ENCODE results near the gene MED13L. TPM values are rescaled to one million over a fixed set of nuclear protein-coding genes. Genes with fewer than 3 reads are reported as not detected.

MED13L gene
- total RNA-seq, 4 donors from 2014 or later: 153 to 251 (median 194) TPM

- ATAC-seq (ENCODE audit: low FRiP score): peak; percentile 76
- no peak for DNase-seq (ENCODE audit: low spot score)
- TF ChIP-seq CTCF (IDR thresholded peaks at IDR 0.05): no peak
These were observed 112.5 kb downstream of the MED13L start for GRCh38 chr12:116165036-116165425.

GRCh38 chr12:116164250-116165035, 113.0 kb downstream of the MED13L start:
- DNase-seq (ENCODE audit: low spot score) (no peak), ATAC-seq (ENCODE audit: low FRiP score) (no peak)
- TF ChIP-seq CTCF (IDR thresholded peaks at IDR 0.05): no peak

- TF ChIP-seq CTCF (IDR thresholded peaks at IDR 0.05): no peak
- DNase-seq (ENCODE audit: low spot score) (no peak), ATAC-seq (ENCODE audit: low FRiP score) (no peak)
These were observed 115.4 kb downstream of the MED13L start for GRCh38 chr12:116162071-116162470.

GRCh38 chr12:116161588-116161987, 115.9 kb downstream of the MED13L start:
- TF ChIP-seq CTCF (IDR thresholded peaks at IDR 0.05): no peak
- ATAC-seq (ENCODE audit: low FRiP score): no peak

GRCh38 chr12:116160883-116161458, 116.5 kb downstream of the MED13L start:
- no peak for TF ChIP-seq CTCF (IDR thresholded peaks at IDR 0.05)
- ATAC-seq (ENCODE audit: low FRiP score): no peak
- DNase-seq (ENCODE audit: low spot score): no peak

More at GRCh38 chr12:116161588-116161987, 115.9 kb downstream of the MED13L start:
- no peak for DNase-seq (ENCODE audit: low spot score)

GRCh38 chr12:116160231-116160630, 117.3 kb downstream of the MED13L start:
- no peak for ATAC-seq (ENCODE audit: low FRiP score)
- TF ChIP-seq CTCF (IDR thresholded peaks at IDR 0.05): no peak

More at GRCh38 chr12:116160231-116160630, 117.3 kb downstream of the MED13L start:
- no peak for DNase-seq (ENCODE audit: low spot score)

All from omental fat pad (tissue), 4 donors.